ENCODE results near the gene KPNB1. TPM values are rescaled to one million over a fixed set of nuclear protein-coding genes. Genes with fewer than 3 reads are reported as not detected.

The KPNB1 gene
- total RNA-seq, 4 donors from 2014 or later = 72.3 to 276 (median 135) TPM

GRCh38 chr17:47703191-47703591, 53.5 kb downstream of the KPNB1 start:
- TF ChIP-seq CTCF (IDR thresholded peaks at IDR 0.05) (no peak), POLR2A (IDR thresholded peaks at IDR 0.05) (no peak)
- H3K27ac ChIP-seq = peak overlapping the region in 3 of 4 donors; percentile 33 to 35 (median 35)
- H3K27me3 ChIP-seq = no peaks in the 10 kb centered on the region
- peak; percentile 47 to 68 (median 62) for DNase-seq
- H3K9me3 ChIP-seq = no peaks in the 10 kb centered on the region
- H3K4me1 ChIP-seq = peaks cover 0 to 26% (median 14%) of the 10 kb centered on the region in 4 donors
- H3K36me3 ChIP-seq = no peaks in the 10 kb centered on the region
- H3K4me3 ChIP-seq = peak overlapping the region in 1 of 4 donors; percentile 17

- Histone ChIP-seq H3K27ac (peak overlapping the region in 3 of 4 donors; percentile 32 to 35 (median 33)), H3K9me3 (no peaks in the 10 kb centered on the region), H3K27me3 (no peaks in the 10 kb centered on the region), H3K36me3 (no peaks in the 10 kb centered on the region), H3K4me1 (peaks cover 0 to 26% (median 14%) of the 10 kb centered on the region in 4 donors), H3K4me3 (peak overlapping the region in 1 of 4 donors; percentile 17)
- DNase-seq = no peak
- TF ChIP-seq POLR2A (IDR thresholded peaks at IDR 0.05) = no peak
- no peak for TF ChIP-seq CTCF (IDR thresholded peaks at IDR 0.05)
These were observed 54.0 kb downstream of the KPNB1 start for GRCh38 chr17:47703671-47704070.

GRCh38 chr17:47704116-47704515, 54.4 kb downstream of the KPNB1 start:
- Histone ChIP-seq H3K36me3 (no peaks in the 10 kb centered on the region), H3K9me3 (no peaks in the 10 kb centered on the region), H3K4me1 (peaks cover 0 to 28% (median 14%) of the 10 kb centered on the region in 4 donors), H3K4me3 (no peak overlapping the region), H3K27ac (peak overlapping the region in 2 of 4 donors; percentile 32 to 33), H3K27me3 (no peaks in the 10 kb centered on the region)
- DNase-seq = peak; percentile 44 to 76 (median 69)
- no peak for TF ChIP-seq CTCF (IDR thresholded peaks at IDR 0.05)

- DNase-seq = peak in 1 of 3 donors; percentile 33
- no peak overlapping the region for H3K27ac ChIP-seq
- no peaks in the 10 kb centered on the region for H3K27me3 ChIP-seq
- no peak overlapping the region for H3K4me3 ChIP-seq
- no peaks in the 10 kb centered on the region for H3K36me3 ChIP-seq
- H3K9me3 ChIP-seq = no peaks in the 10 kb centered on the region
- peaks cover 0 to 29% (median 14%) of the 10 kb centered on the region in 4 donors for H3K4me1 ChIP-seq
- no peak for TF ChIP-seq CTCF (IDR thresholded peaks at IDR 0.05)
- TF ChIP-seq POLR2A (IDR thresholded peaks at IDR 0.05) = no peak
These were observed 55.0 kb downstream of the KPNB1 start for GRCh38 chr17:47704736-47705135.

GRCh38 chr17:47705536-47706530, 56.1 kb downstream of the KPNB1 start:
- H3K4me3 ChIP-seq = no peak overlapping the region
- peaks cover 0 to 29% (median 14%) of the 10 kb centered on the region in 4 donors for H3K4me1 ChIP-seq
- TF ChIP-seq POLR2A (IDR thresholded peaks at IDR 0.05) (no peak), CTCF (IDR thresholded peaks at IDR 0.05) (no peak)
- peak overlapping the region in 2 of 4 donors; percentile 6 to 25 for H3K27ac ChIP-seq
- peaks cover 0 to 7% (median 0%) of the 10 kb centered on the region in 3 donors for H3K36me3 ChIP-seq
- H3K9me3 ChIP-seq = no peaks in the 10 kb centered on the region
- no peak for DNase-seq
- no peaks in the 10 kb centered on the region for H3K27me3 ChIP-seq

Data from Peyer's patch (tissue), 4 donors.